Stimulated activated naive B cell treated with anti-CD40 and anti-IgM and Interleukin-4, amounts not matched to agents 10 μg/mL and 1 μg/mL and 100 μg/mL, for 72 hours (primary cell): ENCODE results near the gene RBM33.
"Not testable (repeated sequence)": the region's sequence is repeated elsewhere in the genome, so short reads cannot be mapped to it uniquely, and the experiment has no call there.

Experiments used
- ATAC-seq, 2 donors: fragments of 150-1000 bp; cut with Tn5 transposase; replicated peaks; 2 replicates each; pipeline ENCODE4 v1.10.0; 2021; ENCODE audit warnings: moderate library complexity in 1 of 2
- DNase-seq: peaks from one replicate; pipeline ENCODE4 v3.0.0; 2021
- H3K27ac Mint-ChIP-seq: one replicate; pipeline ENCODE4 v1.8.0; 2022; ENCODE audit warnings: mild to moderate bottlenecking, mixed read lengths
- H3K27me3 Mint-ChIP-seq, 2 donors: one replicate each; pipeline ENCODE4 v1.8.0; 2022; ENCODE audit warnings: mixed read lengths in 2 of 2
- H3K36me3 Mint-ChIP-seq, 2 donors: one replicate each; pipeline ENCODE4 v1.8.0; 2022; ENCODE audit warnings: mixed read lengths in 2 of 2, mild to moderate bottlenecking in 1 of 2
- H3K4me1 Mint-ChIP-seq, 2 donors: one replicate each; pipeline ENCODE4 v1.8.0; 2022; ENCODE audit warnings: mixed read lengths in 2 of 2, mild to moderate bottlenecking in 1 of 2
- H3K4me3 Mint-ChIP-seq, 2 donors: one replicate each; pipeline ENCODE4 v1.8.0; 2022; ENCODE audit warnings: mild to moderate bottlenecking in 2 of 2, mixed read lengths in 2 of 2, moderate library complexity in 1 of 2
- H3K9me3 Mint-ChIP-seq, 2 donors: one replicate each; pipeline ENCODE4 v1.8.0; 2022; ENCODE audit warnings: mixed read lengths in 2 of 2, mild to moderate bottlenecking in 1 of 2

RBM33 gene

DNA sequence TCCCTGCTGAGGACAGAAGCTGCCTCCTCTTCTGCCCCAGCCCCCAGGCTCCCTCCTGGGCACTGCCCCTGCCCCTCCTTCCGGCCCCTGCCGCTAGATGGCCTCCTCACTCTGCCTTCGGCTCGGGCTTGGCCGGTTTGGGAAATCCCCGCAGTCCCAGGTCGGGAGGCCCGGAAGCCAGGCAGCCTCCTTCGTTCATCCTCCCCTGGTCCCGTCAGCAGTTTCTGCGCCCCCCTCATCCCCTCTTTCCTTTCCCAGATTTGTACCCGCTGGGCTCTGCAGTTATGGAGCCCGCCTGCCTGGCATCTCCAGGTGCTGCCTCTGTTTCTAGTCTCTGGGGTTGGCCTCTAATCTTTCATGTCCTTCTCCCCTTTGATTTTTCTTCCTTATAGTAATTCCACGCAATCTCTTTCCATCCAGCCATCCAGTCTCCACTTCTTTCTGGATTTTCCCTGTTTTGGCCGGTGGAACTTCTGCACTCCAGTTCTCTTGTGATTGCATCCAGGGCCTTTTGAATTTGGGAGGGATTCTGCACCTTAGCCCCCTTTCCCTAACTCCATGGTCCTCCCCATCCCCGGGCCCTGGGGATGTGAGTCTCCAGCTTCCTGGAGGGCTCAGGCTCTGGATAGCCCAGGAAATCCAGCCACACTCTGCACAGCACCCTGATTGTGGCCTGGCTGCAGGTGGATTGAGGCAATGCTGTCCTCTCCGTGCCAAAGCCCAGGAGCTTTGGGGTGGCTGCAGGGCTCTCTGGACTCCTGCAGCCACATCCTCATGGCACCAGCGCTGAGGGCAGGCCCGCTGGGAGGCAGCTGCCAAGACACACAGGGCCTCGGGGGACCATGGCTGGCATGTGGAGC is 171.1 kb downstream of the RBM33 start:
- DNase-seq (peak; percentile 65), ATAC-seq (peak; percentile 86 to 87)
- H3K27ac Mint-ChIP-seq: no peak overlapping the region
- H3K4me3 Mint-ChIP-seq: no peak overlapping the region
- no peaks in the 10 kb centered on the region for H3K36me3 Mint-ChIP-seq
- H3K4me1 Mint-ChIP-seq: peaks cover 14 to 27% of the 10 kb centered on the region in 2 donors
- H3K27me3 Mint-ChIP-seq: peaks cover 77 to 88% of the 10 kb centered on the region in 2 donors
- H3K9me3 Mint-ChIP-seq: peaks cover 0 to 1% of the 10 kb centered on the region in 2 donors

GRCh38 chr7:155816192-155816508 is 171.7 kb downstream of the RBM33 start:
- Mint-ChIP-seq H3K4me3 (no peak overlapping the region), H3K27ac (no peak overlapping the region), H3K27me3 (peaks cover 76 to 88% of the 10 kb centered on the region in 2 donors), H3K4me1 (peaks cover 14 to 27% of the 10 kb centered on the region in 2 donors), H3K36me3 (no peaks in the 10 kb centered on the region), H3K9me3 (peaks cover 0 to 1% of the 10 kb centered on the region in 2 donors)
- DNase-seq (no peak), ATAC-seq (no peak)

DNA sequence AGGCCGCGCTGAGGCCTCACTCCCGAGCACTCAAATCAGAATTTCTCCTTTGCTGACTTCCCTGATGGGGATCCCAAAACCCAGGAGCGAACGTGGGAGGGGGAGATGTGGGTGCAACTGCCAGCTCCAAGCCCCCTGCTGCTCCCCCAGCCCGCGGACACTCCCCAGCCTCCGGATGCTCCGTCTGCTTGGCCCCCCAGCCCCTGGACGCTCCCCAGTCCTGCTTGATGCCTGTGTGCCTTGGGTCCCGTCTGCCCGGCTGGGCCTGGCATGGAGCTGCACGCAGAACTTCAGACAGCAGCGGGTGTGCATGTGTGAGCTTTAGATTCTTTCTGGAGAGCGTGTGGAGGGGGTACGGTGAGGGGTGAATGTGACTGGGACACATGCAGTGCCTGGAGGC is 172.5 kb downstream of the RBM33 start:
- Mint-ChIP-seq H3K27ac (no peak overlapping the region), H3K36me3 (no peaks in the 10 kb centered on the region), H3K27me3 (peaks cover 67 to 88% of the 10 kb centered on the region in 2 donors), H3K4me1 (peaks cover 8 to 19% of the 10 kb centered on the region in 2 donors), H3K4me3 (no peak overlapping the region), H3K9me3 (peaks cover 0 to 1% of the 10 kb centered on the region in 2 donors)
- no peak for ATAC-seq
- DNase-seq: no peak

DNA sequence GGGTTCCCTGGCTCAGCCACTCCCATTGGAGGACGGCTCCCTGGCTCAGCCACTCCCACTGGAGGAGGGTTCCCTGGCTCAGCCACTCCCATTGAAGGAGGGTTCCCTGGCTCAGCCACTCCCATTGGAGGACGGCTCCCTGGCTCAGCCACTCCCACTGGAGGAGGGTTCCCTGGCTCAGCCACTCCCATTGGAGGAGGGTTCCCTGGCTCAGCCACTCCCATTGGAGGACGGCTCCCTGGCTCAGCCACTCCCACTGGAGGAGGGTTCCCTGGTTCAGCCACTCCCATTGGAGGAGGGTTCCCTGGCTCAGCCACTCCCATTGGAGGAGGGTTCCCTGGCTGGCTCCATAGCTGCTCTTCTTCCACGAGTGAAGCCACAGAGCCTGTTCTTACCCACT is 173.1 kb downstream of the RBM33 start:
- H3K4me3 Mint-ChIP-seq, H3K27ac Mint-ChIP-seq, DNase-seq, H3K36me3 Mint-ChIP-seq, H3K9me3 Mint-ChIP-seq, ATAC-seq: not testable (repeated sequence)
- Mint-ChIP-seq H3K27me3 (peaks cover 68 to 89% of the 10 kb centered on the region in 2 donors), H3K4me1 (peaks cover 5 to 14% of the 10 kb centered on the region in 2 donors)

DNA sequence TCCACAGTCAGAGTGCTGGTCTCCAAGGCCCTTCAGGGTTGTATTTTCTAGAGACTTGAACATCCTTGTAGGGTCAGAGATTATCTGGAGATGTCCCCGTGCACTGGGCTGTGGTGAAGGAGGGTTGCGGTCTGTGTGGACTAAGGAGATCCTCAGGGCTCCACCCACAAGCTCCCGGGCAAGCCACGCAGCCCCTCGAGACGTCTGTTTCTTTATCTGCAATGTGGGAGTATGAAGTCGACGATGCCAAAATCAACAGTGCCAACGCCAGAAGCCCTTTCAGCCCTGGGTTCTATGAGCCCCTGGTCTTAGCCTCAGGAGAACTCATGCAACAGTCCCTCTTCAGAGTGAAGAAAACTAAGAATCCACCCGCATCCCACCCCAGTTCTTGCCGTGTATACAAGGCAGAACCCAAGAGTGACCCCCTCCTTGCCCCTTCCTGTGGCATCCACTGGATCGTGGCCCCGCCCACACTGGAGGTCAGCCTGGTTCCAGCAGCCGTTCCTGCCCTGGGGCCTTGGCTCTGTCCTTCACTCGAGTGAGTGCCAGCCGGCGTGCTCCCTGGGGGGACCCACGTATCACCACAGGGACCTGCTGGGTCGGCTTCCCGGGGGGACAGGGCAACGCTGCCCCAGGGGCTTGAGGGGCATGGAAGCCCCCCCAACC is 173.8 kb downstream of the RBM33 start:
- Mint-ChIP-seq H3K4me3 (no peak overlapping the region), H3K4me1 (peaks cover 4 to 8% of the 10 kb centered on the region in 2 donors), H3K27ac (no peak overlapping the region), H3K9me3 (peaks cover 0 to 1% of the 10 kb centered on the region in 2 donors), H3K36me3 (no peaks in the 10 kb centered on the region), H3K27me3 (peaks cover 68 to 90% of the 10 kb centered on the region in 2 donors)
- DNase-seq (no peak), ATAC-seq (no peak)

DNA sequence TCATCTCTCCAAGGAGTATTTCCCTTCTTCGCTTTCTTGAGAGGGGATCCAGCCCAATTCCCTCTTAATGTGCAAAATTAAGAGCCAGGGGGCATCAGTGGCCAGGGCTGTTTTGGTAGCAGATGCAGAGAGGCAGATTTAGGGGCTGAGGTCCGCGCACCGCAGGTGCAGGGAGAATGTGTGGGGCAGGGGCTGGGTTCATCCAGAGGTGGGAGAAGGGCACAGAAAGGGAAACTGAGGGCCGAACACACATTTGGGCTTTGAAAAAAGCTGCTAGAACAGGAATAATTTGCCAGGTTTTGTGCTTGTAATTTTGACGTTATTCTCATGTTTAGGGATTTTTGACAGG is 174.3 kb downstream of the RBM33 start:
- no peak for DNase-seq
- peaks cover 4 to 8% of the 10 kb centered on the region in 2 donors for H3K4me1 Mint-ChIP-seq
- H3K4me3 Mint-ChIP-seq: no peak overlapping the region
- H3K27ac Mint-ChIP-seq: no peak overlapping the region
- H3K9me3 Mint-ChIP-seq: peaks cover 0 to 1% of the 10 kb centered on the region in 2 donors
- no peak for ATAC-seq
- peaks cover 64 to 87% of the 10 kb centered on the region in 2 donors for H3K27me3 Mint-ChIP-seq
- H3K36me3 Mint-ChIP-seq: no peaks in the 10 kb centered on the region

DNA sequence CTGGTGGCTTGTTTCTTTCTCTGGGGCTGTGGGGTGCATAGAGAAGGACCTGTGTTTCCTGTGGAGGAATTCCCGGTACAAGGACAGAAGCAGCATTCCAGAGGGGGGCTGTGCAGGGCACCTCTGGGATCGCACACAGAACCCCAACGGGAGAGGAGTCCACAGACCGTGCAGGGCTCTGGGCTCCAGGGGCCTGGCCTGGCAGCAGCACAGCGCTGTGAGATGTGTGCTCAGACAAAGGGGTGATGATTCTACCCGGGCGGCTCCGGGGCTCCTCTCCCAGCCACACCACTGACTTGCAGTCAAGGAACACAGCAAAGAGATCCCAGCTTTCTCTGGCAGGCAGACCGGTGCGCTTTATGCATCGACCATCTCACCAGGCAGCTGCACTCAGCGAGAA is 174.7 kb downstream of the RBM33 start:
- DNase-seq: no peak
- H3K27me3 Mint-ChIP-seq: peaks cover 62 to 83% of the 10 kb centered on the region in 2 donors
- H3K27ac Mint-ChIP-seq: no peak overlapping the region
- H3K4me3 Mint-ChIP-seq: no peak overlapping the region
- ATAC-seq: no peak
- peaks cover 4 to 8% of the 10 kb centered on the region in 2 donors for H3K4me1 Mint-ChIP-seq
- no peaks in the 10 kb centered on the region for H3K36me3 Mint-ChIP-seq
- H3K9me3 Mint-ChIP-seq: peaks cover 0 to 1% of the 10 kb centered on the region in 2 donors

- Mint-ChIP-seq H3K27me3 (peaks cover 58 to 76% of the 10 kb centered on the region in 2 donors), H3K4me1 (peaks cover 4 to 6% of the 10 kb centered on the region in 2 donors), H3K36me3 (no peaks in the 10 kb centered on the region), H3K4me3 (no peak overlapping the region), H3K27ac (no peak overlapping the region), H3K9me3 (peaks cover 0 to 1% of the 10 kb centered on the region in 2 donors)
- no peak for DNase-seq
- ATAC-seq: no peak
Observed at GRCh38 chr7:155820246-155820645, 175.8 kb downstream of the RBM33 start.

GRCh38 chr7:155820788-155821187 is 176.3 kb downstream of the RBM33 start:
- peaks cover 0 to under 1% of the 10 kb centered on the region in 2 donors for H3K4me1 Mint-ChIP-seq
- H3K27me3 Mint-ChIP-seq: peaks cover 58 to 76% of the 10 kb centered on the region in 2 donors
- peaks cover 0 to 1% of the 10 kb centered on the region in 2 donors for H3K9me3 Mint-ChIP-seq
- no peaks in the 10 kb centered on the region for H3K36me3 Mint-ChIP-seq
- H3K4me3 Mint-ChIP-seq: no peak overlapping the region
- no peak overlapping the region for H3K27ac Mint-ChIP-seq
- DNase-seq: no peak
- no peak for ATAC-seq

DNA sequence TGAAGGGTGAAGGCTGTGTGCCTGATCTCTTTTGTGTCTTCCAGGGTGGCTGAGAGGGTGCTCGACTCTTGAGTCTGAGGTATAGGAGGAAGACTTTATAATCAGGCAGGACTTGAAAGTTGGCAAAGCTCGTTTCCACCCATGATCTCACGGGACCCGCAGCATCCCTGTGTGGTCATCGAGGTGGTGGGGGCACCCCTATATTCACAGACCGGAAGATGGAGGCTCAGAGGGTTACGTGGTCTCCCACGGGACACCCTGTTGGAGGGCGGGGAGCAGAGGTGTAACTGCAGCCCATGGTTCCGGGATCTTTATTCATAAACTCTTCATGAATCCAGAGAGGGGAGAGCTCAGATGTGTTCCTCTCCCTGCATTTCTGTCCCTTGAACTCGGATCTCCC is 177.4 kb downstream of the RBM33 start:
- Mint-ChIP-seq H3K9me3 (peaks cover 0 to 1% of the 10 kb centered on the region in 2 donors), H3K36me3 (no peaks in the 10 kb centered on the region), H3K27ac (no peak overlapping the region), H3K4me3 (no peak overlapping the region), H3K4me1 (no peaks in the 10 kb centered on the region), H3K27me3 (peaks cover 59 to 79% of the 10 kb centered on the region in 2 donors)
- ATAC-seq: no peak
- no peak for DNase-seq

- Mint-ChIP-seq H3K9me3 (peaks cover 0 to 4% of the 10 kb centered on the region in 2 donors), H3K4me1 (no peaks in the 10 kb centered on the region), H3K27me3 (peaks cover 59 to 74% of the 10 kb centered on the region in 2 donors), H3K27ac (no peak overlapping the region), H3K4me3 (no peak overlapping the region), H3K36me3 (no peaks in the 10 kb centered on the region)
- DNase-seq (no peak), ATAC-seq (no peak)
Observed at GRCh38 chr7:155824227-155824886, 179.9 kb downstream of the RBM33 start.

- peaks cover 56 to 69% of the 10 kb centered on the region in 2 donors for H3K27me3 Mint-ChIP-seq
- ATAC-seq: no peak
- no peak for DNase-seq
- H3K9me3 Mint-ChIP-seq: peaks cover 0 to 4% of the 10 kb centered on the region in 2 donors
- H3K4me1 Mint-ChIP-seq: no peaks in the 10 kb centered on the region
- H3K27ac Mint-ChIP-seq: no peak overlapping the region
- H3K4me3 Mint-ChIP-seq: no peak overlapping the region
- H3K36me3 Mint-ChIP-seq: no peaks in the 10 kb centered on the region
Observed at GRCh38 chr7:155825336-155825735, 180.9 kb downstream of the RBM33 start.

DNA sequence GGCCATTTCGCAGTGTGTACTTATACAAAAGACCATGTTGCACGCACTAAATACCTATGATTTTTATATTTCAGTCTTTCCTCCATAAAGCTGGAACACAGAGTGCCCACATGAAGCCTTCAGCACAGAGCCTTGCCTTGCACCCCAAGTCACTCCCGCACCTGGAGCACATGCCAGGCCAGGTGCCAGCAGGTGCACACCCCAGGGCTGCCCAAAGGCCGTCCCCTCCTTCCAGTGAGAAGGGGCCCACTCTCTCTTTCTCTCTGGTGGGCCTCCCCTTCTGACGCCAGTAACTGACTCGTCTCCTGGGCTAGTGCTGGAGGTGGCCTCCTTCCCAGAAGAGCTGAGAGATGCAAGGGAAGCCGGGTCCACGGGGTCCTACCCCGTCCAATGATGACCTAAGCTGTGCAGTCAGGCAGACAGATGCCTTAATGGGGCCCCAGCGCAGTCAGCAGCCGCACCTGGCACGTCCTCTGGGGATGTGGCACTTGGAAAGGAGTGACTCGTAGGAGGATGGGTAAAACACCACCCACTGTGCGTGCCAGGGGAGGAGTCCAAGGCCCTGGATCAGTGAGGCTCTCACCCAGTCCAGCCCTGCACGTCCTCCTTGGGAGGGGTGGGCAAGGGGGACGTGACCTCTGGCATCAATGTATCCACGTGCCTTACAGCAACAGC is 185.5 kb downstream of the RBM33 start:
- DNase-seq: no peak
- H3K4me1 Mint-ChIP-seq: no peaks in the 10 kb centered on the region
- no peak for ATAC-seq
- H3K27ac Mint-ChIP-seq: no peak overlapping the region
- H3K27me3 Mint-ChIP-seq: peaks cover 38 to 56% of the 10 kb centered on the region in 2 donors
- no peak overlapping the region for H3K4me3 Mint-ChIP-seq
- no peaks in the 10 kb centered on the region for H3K36me3 Mint-ChIP-seq
- H3K9me3 Mint-ChIP-seq: peaks cover 0 to 4% of the 10 kb centered on the region in 2 donors
